ENCODE results near the gene PGA3. TPM values are rescaled to one million over a fixed set of nuclear protein-coding genes. Genes with fewer than 3 reads are reported as not detected.

PGA3 gene
- total RNA-seq, 3 donors from 2014 or later, result 1.1 TPM; not detected in 2

GRCh38 chr11:61158691-61159381, 44.5 kb upstream of the PGA3 start:
- peak; percentile 34 for ATAC-seq
- intact Hi-C loops (cut with DNase I, micrococcal nuclease), result no loop called here
- Histone ChIP-seq H3K4me3 (no peak overlapping the region), H3K4me1 (ENCODE audit: low read depth) (peaks cover 41% of the 10 kb centered on the region), H3K36me3 (ENCODE audit: low read depth) (no peaks in the 10 kb centered on the region), H3K9me3 (no peaks in the 10 kb centered on the region)
- no peak for DNase-seq
- TF ChIP-seq CTCF (IDR thresholded peaks at IDR 0.05), result no peak

- H3K4me1 ChIP-seq (ENCODE audit: low read depth), result peaks cover 38% of the 10 kb centered on the region
- ATAC-seq (no peak), DNase-seq (no peak)
- intact Hi-C loops (cut with DNase I, micrococcal nuclease), result no loop called here
- H3K36me3 ChIP-seq (ENCODE audit: low read depth), result no peaks in the 10 kb centered on the region
- TF ChIP-seq CTCF (IDR thresholded peaks at IDR 0.05), result no peak
- H3K4me3 ChIP-seq, result peak overlapping the region; percentile 65
- no peaks in the 10 kb centered on the region for H3K9me3 ChIP-seq
Measured at GRCh38 chr11:61160487-61161189, 42.7 kb upstream of the PGA3 start.

GRCh38 chr11:61161190-61162091, 41.9 kb upstream of the PGA3 start, which contains the start of gene VPS37C:
Gene VPS37C, minus strand, starts transcription at chr11:61161426. Its CDS starts 22,597 bp downstream, at chr11:61138829.
- DNase-seq (peak; percentile 92 to 96 (median 95)), ATAC-seq (peak; percentile 90)
- TF ChIP-seq CTCF (IDR thresholded peaks at IDR 0.05), result no peak
- no peaks in the 10 kb centered on the region for H3K36me3 ChIP-seq (ENCODE audit: low read depth)
- peaks cover 38% of the 10 kb centered on the region for H3K4me1 ChIP-seq (ENCODE audit: low read depth)
- intact Hi-C loops (cut with DNase I, micrococcal nuclease), result no loop called here
- H3K4me3 ChIP-seq, result peak within 1 kb of the TSS; percentile 65
- H3K9me3 ChIP-seq, result no peaks in the 10 kb centered on the region

GRCh38 chr11:61162092-61162941, 41.0 kb upstream of the PGA3 start:
- ATAC-seq (no peak), DNase-seq (no peak)
- Histone ChIP-seq H3K36me3 (ENCODE audit: low read depth) (no peaks in the 10 kb centered on the region), H3K4me1 (ENCODE audit: low read depth) (peaks cover 37% of the 10 kb centered on the region), H3K4me3 (no peak overlapping the region), H3K9me3 (no peaks in the 10 kb centered on the region)
- TF ChIP-seq CTCF (IDR thresholded peaks at IDR 0.05), result no peak
- intact Hi-C loops (cut with DNase I, micrococcal nuclease), result no loop called here

GRCh38 chr11:61163021-61163420, 40.3 kb upstream of the PGA3 start:
- H3K4me1 ChIP-seq (ENCODE audit: low read depth), result peaks cover 32% of the 10 kb centered on the region
- DNase-seq (no peak), ATAC-seq (no peak)
- no peak overlapping the region for H3K4me3 ChIP-seq
- no peaks in the 10 kb centered on the region for H3K36me3 ChIP-seq (ENCODE audit: low read depth)
- no peaks in the 10 kb centered on the region for H3K9me3 ChIP-seq
- intact Hi-C loops (cut with DNase I, micrococcal nuclease), result no loop called here
- TF ChIP-seq CTCF (IDR thresholded peaks at IDR 0.05), result no peak
